Esophagus muscularis mucosa (tissue), 3 donors: ENCODE measurements around the gene TMA7.

Experiments
- CTCF ChIP-seq, 3 experiments: fragments of 200-600 bp in 2 of 3; fragments of 450-650 bp in 1 of 3; sonication (generic) in 2 of 3; IDR thresholded peaks; one replicate each; pipeline ENCODE4 v1.5.1; 2017 to 2019; ENCODE audit warnings: antibody characterized with exemption in 3 of 3, mild to moderate bottlenecking in 2 of 3, moderate library complexity in 1 of 3
- POLR2A ChIP-seq: fragments of 450-650 bp; IDR thresholded peaks from one replicate; pipeline ENCODE4 v1.6.1; 2017; ENCODE audit warnings: antibody characterized with exemption, moderate library complexity, mild to moderate bottlenecking, low read depth

GRCh38 chr3:48426401-48426909, 13.6 kb upstream of the TMA7 start:
- TF ChIP-seq CTCF (IDR thresholded peaks at IDR 0.05) = no peak
- no peak for TF ChIP-seq POLR2A
